ENCODE measurements around the gene JADE2.

DNA sequence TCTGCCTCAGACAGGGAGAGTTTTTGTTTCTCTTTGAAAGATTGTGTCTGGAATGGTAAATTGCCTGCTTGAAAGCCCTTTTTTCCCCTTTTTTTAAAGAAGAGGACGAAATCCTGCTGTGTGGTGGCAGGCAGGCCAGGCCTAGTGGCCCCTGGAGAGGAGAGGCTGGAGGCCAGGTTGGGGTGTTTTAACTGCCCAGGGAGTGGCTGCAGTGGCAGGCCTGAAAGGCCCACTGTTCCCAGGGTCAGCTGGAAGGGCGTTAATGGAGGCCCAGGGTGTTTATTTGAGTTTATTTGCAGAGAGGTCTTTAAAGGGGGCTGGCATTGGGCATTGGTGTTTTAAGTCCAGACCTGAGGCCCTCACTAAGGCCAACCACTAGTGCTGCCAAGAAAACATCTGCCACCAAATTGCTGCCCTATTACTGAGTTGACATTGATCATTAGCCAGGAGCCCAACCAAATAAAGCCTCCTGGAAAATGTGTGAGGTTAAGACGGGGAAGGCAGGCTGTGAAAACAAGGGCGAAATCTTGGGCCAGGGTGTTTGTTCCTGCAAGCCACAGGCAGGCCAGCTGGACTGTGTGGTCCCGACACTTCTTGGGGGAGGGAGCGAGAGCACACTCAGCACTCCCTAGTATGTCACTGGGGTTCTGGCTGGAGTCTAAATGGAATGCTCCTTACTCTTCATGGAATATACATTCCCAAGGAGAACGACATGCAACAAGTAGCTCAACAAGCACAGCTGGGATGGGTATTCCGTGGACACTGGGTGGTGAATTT lies 5.0 kb downstream of the JADE2 start:
- no peak for TF ChIP-seq POLR2AphosphoS5 (IDR thresholded peaks at IDR 0.05; ENCODE audit: low read depth, low read length)
- no peak for TF ChIP-seq POLR2A (IDR thresholded peaks at IDR 0.05; ENCODE audit: low read depth, low read length)
- no peak for TF ChIP-seq TAF1 (IDR thresholded peaks at IDR 0.05; ENCODE audit: borderline replicate concordance, low read depth, low read length)

All from GM12892 (cell line).